ENCODE results near the gene PHF19. TPM values are rescaled to one million over a fixed set of nuclear protein-coding genes. Genes with fewer than 3 reads are reported as not detected.

PHF19 gene
- total and polyA plus RNA-seq, 10 of the 15 experiments (the other 5 are each of a cell fraction or from before 2014, with no cell fraction given): 26.0 to 133 (median 87.7) TPM

GRCh38 chr9:120852240-120853010, 24.6 kb downstream of the PHF19 start:
- FAIRE-seq: no peak
- Histone ChIP-seq H2AFZ (ENCODE audit: control insufficient read depth, low read depth, low read length) (no peak overlapping the region), H3K4me2 (ENCODE audit: control insufficient read depth, insufficient read depth) (no peak overlapping the region), H3K27me3 (replicated peaks in 1 of 2; ENCODE audit: control insufficient read depth in 2 of 2, insufficient read depth in 2 of 2, low read length in 1 of 2) (no peaks in the 10 kb centered on the region), H3K4me1 (ENCODE audit: control insufficient read depth, insufficient read depth, low read length) (no peaks in the 10 kb centered on the region), H3K4me3 (no peak overlapping the region), H3K36me3 (ENCODE audit: control insufficient read depth in 2 of 2, insufficient read depth in 2 of 2, low read length in 1 of 2) (peaks cover 6 to 11% of the 10 kb centered on the region in 2 experiments), H3K9ac (ENCODE audit: control insufficient read depth, insufficient read depth, low read length) (no peak overlapping the region), H3K79me2 (ENCODE audit: control insufficient read depth, insufficient read depth, low read length) (no peaks in the 10 kb centered on the region), H4K20me1 (ENCODE audit: control insufficient read depth, insufficient read depth) (no peaks in the 10 kb centered on the region), H3K27ac (ENCODE audit: control insufficient read depth, insufficient read depth) (no peak overlapping the region), H3K9me3 (replicated peaks; ENCODE audit: control insufficient read depth, insufficient read depth, low read length) (no peaks in the 10 kb centered on the region)
- intact Hi-C loops (cut with micrococcal nuclease; ENCODE audit: unreplicated experiment) (no loop called here), in situ Hi-C loops (cut with MboI) (no loop called here)
- CTCF ChIA-PET: no interaction called here
- WGBS (ENCODE audit: insufficient coverage, insufficient replicate concordance, low lambda C conversion rate, missing lambda C conversion rate): 98% methylated on average over 5 of the region's 5 CpGs
- RAD21 ChIA-PET (ENCODE audit: unreplicated experiment): interaction anchor here (0.9 kb wide), 1 partner anchor 9 kb away, joined by 3 read pairs; the partner anchor contains the start of gene PSMD5
- TF ChIP-seq MYC (IDR thresholded peaks at IDR 0.05; ENCODE audit: insufficient read depth, insufficient read length, insufficient replicate concordance, low read length, severe bottlenecking) (no peak), EED (IDR thresholded peaks at IDR 0.05; ENCODE audit: low read depth) (no peak), SP1 (IDR thresholded peaks at IDR 0.05; ENCODE audit: low read depth, low read length) (no peak), POLR2A (IDR thresholded peaks at IDR 0.05; ENCODE audit: low read depth, low read length) (0 out of 2 replicates have a peak, but pooled peaks have one; percentile 24), POLR2AphosphoS2 (IDR thresholded peaks at IDR 0.05; ENCODE audit: low read depth, low read length) (0 out of 2 replicates have a peak, but pooled peaks have one; percentile 23), POLR2AphosphoS5 (IDR thresholded peaks at IDR 0.05; ENCODE audit: low read length) (peak; percentile 31; the same call in 1 of the 2 replicates)
- SMC1A ChIA-PET (ENCODE audit: uncharacterized antibody, unreplicated experiment): interaction anchor here (0.6 to 1.3 kb wide), 3 partner anchors 17 to 208 kb away, joined by 3 read pairs; no protein-coding TSS in a partner anchor
- no peak for DNase-seq (ENCODE audit: low read depth, low spot score)
- POLR2A ChIA-PET: no interaction called here
- no peak for ATAC-seq
- no TSS peak for BruUV-seq (replicated peaks)

DNA sequence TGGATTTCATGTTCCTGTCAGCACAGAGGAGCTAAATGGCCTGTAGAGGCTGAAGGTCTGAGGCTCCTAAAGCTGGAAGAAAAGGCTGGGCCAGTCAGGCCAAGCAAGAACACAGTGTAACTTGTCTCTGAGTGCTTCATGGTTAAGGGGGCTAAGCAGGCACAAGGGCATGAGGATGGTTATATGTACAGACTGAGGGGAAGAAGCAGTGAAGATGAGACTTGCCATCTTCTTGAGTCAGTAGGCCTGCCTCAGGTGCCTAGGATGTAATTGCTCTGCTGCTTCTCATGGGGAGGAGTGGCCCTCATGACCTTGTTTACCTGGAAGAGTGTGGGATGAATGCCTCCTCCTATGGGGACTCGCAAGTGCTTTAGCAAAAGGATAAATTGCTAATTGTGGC, 25.5 kb downstream of the PHF19 start:
- Histone ChIP-seq H4K20me1 (ENCODE audit: control insufficient read depth, insufficient read depth) (no peaks in the 10 kb centered on the region), H3K4me3 (no peak overlapping the region), H3K4me2 (ENCODE audit: control insufficient read depth, insufficient read depth) (no peak overlapping the region), H3K79me2 (ENCODE audit: control insufficient read depth, insufficient read depth, low read length) (no peaks in the 10 kb centered on the region), H3K27ac (ENCODE audit: control insufficient read depth, insufficient read depth) (no peak overlapping the region), H2AFZ (ENCODE audit: control insufficient read depth, low read depth, low read length) (no peak overlapping the region), H3K27me3 (replicated peaks in 1 of 2; ENCODE audit: control insufficient read depth in 2 of 2, insufficient read depth in 2 of 2, low read length in 1 of 2) (no peaks in the 10 kb centered on the region), H3K9ac (ENCODE audit: control insufficient read depth, insufficient read depth, low read length) (no peak overlapping the region), H3K9me3 (replicated peaks; ENCODE audit: control insufficient read depth, insufficient read depth, low read length) (no peaks in the 10 kb centered on the region), H3K36me3 (ENCODE audit: control insufficient read depth in 2 of 2, insufficient read depth in 2 of 2, low read length in 1 of 2) (peaks cover 0 to 10% of the 10 kb centered on the region in 2 experiments), H3K4me1 (ENCODE audit: control insufficient read depth, insufficient read depth, low read length) (no peaks in the 10 kb centered on the region)
- BruUV-seq (replicated peaks): no TSS peak
- intact Hi-C loops (cut with micrococcal nuclease; ENCODE audit: unreplicated experiment): no loop called here
- ATAC-seq (no peak), DNase-seq (ENCODE audit: low read depth, low spot score) (no peak), FAIRE-seq (no peak)
- CTCF ChIA-PET: no interaction called here
- RAD21 ChIA-PET (ENCODE audit: unreplicated experiment): no interaction called here
- SMC1A ChIA-PET (ENCODE audit: uncharacterized antibody, unreplicated experiment): no interaction called here
- POLR2A ChIA-PET: no interaction called here
- no peak for TF ChIP-seq ZBED1 (IDR thresholded peaks at IDR 0.05; ENCODE audit: borderline replicate concordance)
- TF ChIP-seq, protein P1, sequence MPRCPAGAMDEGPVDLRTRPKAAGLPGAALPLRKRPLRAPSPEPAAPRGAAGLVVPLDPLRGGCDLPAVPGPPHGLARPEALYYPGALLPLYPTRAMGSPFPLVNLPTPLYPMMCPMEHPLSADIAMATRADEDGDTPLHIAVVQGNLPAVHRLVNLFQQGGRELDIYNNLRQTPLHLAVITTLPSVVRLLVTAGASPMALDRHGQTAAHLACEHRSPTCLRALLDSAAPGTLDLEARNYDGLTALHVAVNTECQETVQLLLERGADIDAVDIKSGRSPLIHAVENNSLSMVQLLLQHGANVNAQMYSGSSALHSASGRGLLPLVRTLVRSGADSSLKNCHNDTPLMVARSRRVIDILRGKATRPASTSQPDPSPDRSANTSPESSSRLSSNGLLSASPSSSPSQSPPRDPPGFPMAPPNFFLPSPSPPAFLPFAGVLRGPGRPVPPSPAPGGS (IDR thresholded peaks at IDR 0.05; ENCODE audit: borderline replicate concordance, insufficient read depth, low read depth, low read length, poor library complexity, severe bottlenecking): peak; percentile 25
- TF ChIP-seq POLR2A (IDR thresholded peaks at IDR 0.05; ENCODE audit: low read depth, low read length): peak; percentile 17; the same call in 1 of the 2 replicates
- in situ Hi-C loops (cut with MboI): no loop called here
- WGBS (ENCODE audit: insufficient coverage, insufficient replicate concordance, low lambda C conversion rate, missing lambda C conversion rate): 92% methylated on average over 1 of the region's 1 CpG

Data from GM12878 (cell line).